ENCODE results near the gene DGKI.

DNA sequence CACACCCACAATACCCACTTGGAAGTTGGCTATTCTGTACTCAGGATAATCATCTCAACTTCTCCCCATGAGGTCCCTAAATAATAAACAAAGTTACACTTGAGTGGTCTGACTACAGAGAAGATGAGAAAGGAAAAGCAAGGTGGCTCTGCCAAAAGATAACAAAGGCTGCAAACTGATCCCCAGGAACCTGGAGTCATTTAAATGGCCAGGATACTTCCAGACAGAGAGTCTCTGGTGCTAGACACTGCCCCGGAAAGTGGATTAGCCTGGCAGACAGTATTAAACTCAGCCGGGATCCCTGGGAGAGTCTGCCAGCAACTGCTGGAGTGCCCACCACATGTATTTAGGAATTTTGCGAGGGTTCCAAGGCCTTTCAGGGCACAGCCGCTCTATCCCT is 93.7 kb downstream of the DGKI start:
- TF ChIP-seq, protein P1, sequence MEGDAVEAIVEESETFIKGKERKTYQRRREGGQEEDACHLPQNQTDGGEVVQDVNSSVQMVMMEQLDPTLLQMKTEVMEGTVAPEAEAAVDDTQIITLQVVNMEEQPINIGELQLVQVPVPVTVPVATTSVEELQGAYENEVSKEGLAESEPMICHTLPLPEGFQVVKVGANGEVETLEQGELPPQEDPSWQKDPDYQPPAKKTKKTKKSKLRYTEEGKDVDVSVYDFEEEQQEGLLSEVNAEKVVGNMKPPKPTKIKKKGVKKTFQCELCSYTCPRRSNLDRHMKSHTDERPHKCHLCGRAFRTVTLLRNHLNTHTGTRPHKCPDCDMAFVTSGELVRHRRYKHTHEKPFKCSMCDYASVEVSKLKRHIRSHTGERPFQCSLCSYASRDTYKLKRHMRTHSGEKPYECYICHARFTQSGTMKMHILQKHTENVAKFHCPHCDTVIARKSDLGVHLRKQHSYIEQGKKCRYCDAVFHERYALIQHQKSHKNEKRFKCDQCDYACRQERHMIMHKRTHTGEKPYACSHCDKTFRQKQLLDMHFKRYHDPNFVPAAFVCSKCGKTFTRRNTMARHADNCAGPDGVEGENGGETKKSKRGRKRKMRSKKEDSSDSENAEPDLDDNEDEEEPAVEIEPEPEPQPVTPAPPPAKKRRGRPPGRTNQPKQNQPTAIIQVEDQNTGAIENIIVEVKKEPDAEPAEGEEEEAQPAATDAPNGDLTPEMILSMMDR (IDR thresholded peaks at IDR 0.05): no peak
- TF ChIP-seq POLR2A (IDR thresholded peaks at IDR 0.05): no peak
